ENCODE measurements around the gene DRC7. TPM values are rescaled to one million over a fixed set of nuclear protein-coding genes. Genes with fewer than 3 reads are reported as not detected.

Gene DRC7
- polyA plus RNA-seq, 1 donor from 2014 or later: 1.4 TPM

- H4K20me1 ChIP-seq (ENCODE audit: insufficient read depth): no peaks in the 10 kb centered on the region
- H3K27ac ChIP-seq (ENCODE audit: low read length): no peak overlapping the region
- H3F3A ChIP-seq (ENCODE audit: insufficient read depth, low read length, poor library complexity, severe bottlenecking): no peaks in the 10 kb centered on the region
- H3K9me3 ChIP-seq (ENCODE audit: low read length): no peaks in the 10 kb centered on the region
- H3K27me3 ChIP-seq (ENCODE audit: insufficient read depth, low read depth, low read length): no peaks in the 10 kb centered on the region
- no peak overlapping the region for H3K9ac ChIP-seq (ENCODE audit: low read length)
- TF ChIP-seq EZH2 (IDR thresholded peaks at IDR 0.05; ENCODE audit: borderline replicate concordance, insufficient read depth, low read length, poor library complexity, severe bottlenecking): no peak
- TF ChIP-seq EP300 (conservative IDR thresholded peaks at IDR 0.05; ENCODE audit: poor library complexity, severe bottlenecking): no peak
- TF ChIP-seq RAD21 (conservative IDR thresholded peaks at IDR 0.05): no peak
- TF ChIP-seq MXI1 (conservative IDR thresholded peaks at IDR 0.05; ENCODE audit: poor library complexity, severe bottlenecking): no peak
- no peak for TF ChIP-seq TAF1 (IDR thresholded peaks at IDR 0.05; ENCODE audit: low read depth)
- no peak for TF ChIP-seq POLR2AphosphoS5 (IDR thresholded peaks at IDR 0.05)
- H2AFZ ChIP-seq (ENCODE audit: low read depth, low read length): no peak overlapping the region
- no peak overlapping the region for H3K4me3 ChIP-seq (ENCODE audit: low read length)
- no peaks in the 10 kb centered on the region for H3K9me2 ChIP-seq (ENCODE audit: insufficient read depth, low read length)
- no peak overlapping the region for H3K4me2 ChIP-seq (ENCODE audit: low read length)
- H3K36me3 ChIP-seq (ENCODE audit: insufficient read depth, low read length): no peaks in the 10 kb centered on the region
- no peaks in the 10 kb centered on the region for H3K79me2 ChIP-seq (replicated peaks; ENCODE audit: insufficient read depth, low read length)
Measured at GRCh38 chr16:57727610-57728009, 33.0 kb downstream of the DRC7 start.

- Histone ChIP-seq H3K9me2 (ENCODE audit: insufficient read depth, low read length) (no peaks in the 10 kb centered on the region), H3K9ac (ENCODE audit: low read length) (no peak overlapping the region), H3K79me2 (replicated peaks; ENCODE audit: insufficient read depth, low read length) (no peaks in the 10 kb centered on the region), H3F3A (ENCODE audit: insufficient read depth, low read length, poor library complexity, severe bottlenecking) (no peaks in the 10 kb centered on the region), H3K27me3 (ENCODE audit: insufficient read depth, low read depth, low read length) (no peaks in the 10 kb centered on the region), H2AFZ (ENCODE audit: low read depth, low read length) (no peak overlapping the region), H3K36me3 (ENCODE audit: insufficient read depth, low read length) (no peaks in the 10 kb centered on the region), H3K4me2 (ENCODE audit: low read length) (no peak overlapping the region), H3K4me3 (ENCODE audit: low read length) (no peak overlapping the region), H3K27ac (ENCODE audit: low read length) (no peak overlapping the region), H4K20me1 (ENCODE audit: insufficient read depth) (no peaks in the 10 kb centered on the region), H3K9me3 (ENCODE audit: low read length) (no peaks in the 10 kb centered on the region)
- TF ChIP-seq EP300 (conservative IDR thresholded peaks at IDR 0.05; ENCODE audit: poor library complexity, severe bottlenecking) (no peak), SMC3 (conservative IDR thresholded peaks at IDR 0.05; ENCODE audit: poor library complexity) (no peak), TAF1 (IDR thresholded peaks at IDR 0.05; ENCODE audit: low read depth) (no peak), POLR2AphosphoS5 (IDR thresholded peaks at IDR 0.05) (no peak), EZH2 (IDR thresholded peaks at IDR 0.05; ENCODE audit: borderline replicate concordance, insufficient read depth, low read length, poor library complexity, severe bottlenecking) (no peak), RAD21 (conservative IDR thresholded peaks at IDR 0.05) (no peak), REST (IDR thresholded peaks at IDR 0.05; ENCODE audit: borderline replicate concordance) (no peak), MXI1 (conservative IDR thresholded peaks at IDR 0.05; ENCODE audit: poor library complexity, severe bottlenecking) (no peak), CTCF (IDR thresholded peaks at IDR 0.05; ENCODE audit: poor library complexity, severe bottlenecking) (no peak)
Measured at GRCh38 chr16:57728336-57729181, 34.0 kb downstream of the DRC7 start.

Data from neural cell (in vitro differentiated cells).